ENCODE data around the gene GOLT1A. TPM values are rescaled to one million over a fixed set of nuclear protein-coding genes. Genes with fewer than 3 reads are reported as not detected.

GOLT1A gene
- total RNA-seq, 5 donors from 2014 or later (not counting 1 experiment from before 2014, with no cell fraction given) = 0.30 to 0.42 (median 0.32) TPM; not detected in 1

GRCh38 chr1:204149107-204149506 lies 64.7 kb downstream of the GOLT1A start:
- POLR2A ChIA-PET = no interaction called here
- H3K27ac Mint-ChIP-seq = no peak overlapping the region
- H3K4me3 Mint-ChIP-seq = peak overlapping the region in 1 of 3 donors; percentile 6

More at GRCh38 chr1:204149107-204149506, 64.7 kb downstream of the GOLT1A start:
- Histone ChIP-seq H3K27ac (ENCODE audit: low read length) (no peak overlapping the region), H3K36me3 (ENCODE audit: control insufficient read depth in 2 of 2, extremely low read depth in 1 of 2, insufficient read depth in 1 of 2, low read length in 1 of 2) (no peaks in the 10 kb centered on the region), H3K9me3 (no peaks in the 10 kb centered on the region), H3K27me3 (replicated peaks in 1 of 2; ENCODE audit: control insufficient read depth in 2 of 2, extremely low read depth in 1 of 2, insufficient read depth in 2 of 2, low read length in 1 of 2) (peaks cover 0 to 27% of the 10 kb centered on the region in 2 experiments), H3K4me1 (ENCODE audit: control insufficient read depth in 1 of 2, extremely low read depth in 1 of 2, insufficient read depth in 2 of 2, low read length in 2 of 2) (peaks cover 0 to 16% of the 10 kb centered on the region in 2 experiments), H3K4me3 (ENCODE audit: control insufficient read depth in 1 of 2, extremely low read depth in 1 of 2, low read length in 1 of 2) (no peak overlapping the region)
- peaks cover 0 to 9% of the 10 kb centered on the region in 2 donors for H3K27me3 Mint-ChIP-seq
- no peaks in the 10 kb centered on the region for H3K9me3 Mint-ChIP-seq
- DNase-seq (no peak), ATAC-seq (replicated peaks in 1 of 4) (no peak)
- no peaks in the 10 kb centered on the region for H3K36me3 Mint-ChIP-seq
- 70% methylated on average over 2 of the region's 2 CpGs for WGBS (ENCODE audit: insufficient coverage)
- CTCF ChIA-PET = no interaction called here
- H3K4me1 Mint-ChIP-seq = peaks cover 0 to 14% (median 8%) of the 10 kb centered on the region in 3 donors

Other genes starting within 250 kb of the GOLT1A start
- gene SOX13, start 140.9 kb downstream of the GOLT1A start, total RNA-seq = 1 to 10 TPM; 3.2 to 9.4 (median 5.2) TPM
- 10 to 100 TPM in 1 of 5 donors, 1 to 10 TPM in 4; 3.4 to 11.1 (median 4.2) TPM for gene ETNK2, start 61.9 kb downstream of the GOLT1A start, total RNA-seq
- not detected for gene REN, start 47.7 kb downstream of the GOLT1A start, total RNA-seq
- gene KISS1, start 17.5 kb downstream of the GOLT1A start, total RNA-seq = not detected
- 1 to 10 TPM in 3 of 5 donors, under 1 TPM in 2; 0.38 to 1.9 (median 1.4) TPM for gene PLEKHA6, start 145.9 kb upstream of the GOLT1A start, total RNA-seq
- 100 to 1,000 TPM in 2 of 5 donors, 10 to 100 TPM in 3; 67.9 to 151 (median 70.6) TPM for gene PPP1R15B, start 197.8 kb upstream of the GOLT1A start, total RNA-seq

All from T-cell (primary cell).